Measurements from ENCODE around the gene TENT5C. TPM values are rescaled to one million over a fixed set of nuclear protein-coding genes. Genes with fewer than 3 reads are reported as not detected.

Gene TENT5C
- total and polyA plus RNA-seq, 10 of the 15 experiments (the other 5 are each of a cell fraction or from before 2014, with no cell fraction given) = 0.19 to 2.4 (median 0.78) TPM

- no peak for DNase-seq (ENCODE audit: low read depth, low spot score)
- 67% methylated on average over 5 of the region's 5 CpGs for WGBS (ENCODE audit: insufficient coverage, insufficient replicate concordance, low lambda C conversion rate, missing lambda C conversion rate)
- CTCF ChIA-PET = interaction anchor here (2.1 to 2.6 kb wide), 2 partner anchors 11 to 131 kb away, joined by 5 to 16 read pairs; no protein-coding TSS in a partner anchor
Observed at GRCh38 chr1:117665556-117666270, 59.9 kb downstream of the TENT5C start.

DNA sequence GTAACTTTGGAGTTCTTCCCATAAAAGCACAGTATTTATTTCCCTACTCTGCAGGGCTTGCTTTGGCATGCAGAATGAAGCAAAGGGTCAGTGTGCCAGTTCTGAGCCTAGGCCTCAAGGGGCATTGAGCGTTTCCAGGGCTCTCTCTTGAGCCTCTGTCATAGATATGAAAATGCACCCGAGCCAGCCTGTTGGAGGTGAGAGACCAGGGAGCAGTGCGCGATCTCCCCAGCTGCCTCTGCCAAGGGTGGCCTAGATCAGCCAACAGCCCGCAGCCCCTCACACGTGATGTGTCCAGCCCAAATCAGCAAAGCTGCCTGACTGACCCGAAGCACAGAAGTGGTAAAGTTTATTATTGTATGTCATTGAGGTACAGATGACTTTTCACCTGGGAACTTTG lies 63.7 kb downstream of the TENT5C start:
- peaks cover 4 to 15% of the 10 kb centered on the region in 2 experiments for H3K27me3 ChIP-seq (replicated peaks in 1 of 2; ENCODE audit: control insufficient read depth in 2 of 2, insufficient read depth in 2 of 2, low read length in 1 of 2)
- H3K9ac ChIP-seq (ENCODE audit: control insufficient read depth, insufficient read depth, low read length) = no peak overlapping the region
- H3K36me3 ChIP-seq (ENCODE audit: control insufficient read depth in 2 of 2, insufficient read depth in 2 of 2, low read length in 1 of 2) = no peaks in the 10 kb centered on the region
- H3K4me3 ChIP-seq = no peak overlapping the region
- no peak overlapping the region for H3K27ac ChIP-seq (ENCODE audit: control insufficient read depth, insufficient read depth)
- no peak for FAIRE-seq
- ChIA-PET RAD21 (ENCODE audit: unreplicated experiment) (no interaction called here), POLR2A (interaction anchor here (0.6 kb wide), 1 partner anchor 1563 kb away, joined by 3 read pairs; no protein-coding TSS in a partner anchor), SMC1A (ENCODE audit: uncharacterized antibody, unreplicated experiment) (interaction anchor here (1.5 kb wide), 1 partner anchor 134 kb away, joined by 6 read pairs; no protein-coding TSS in a partner anchor), CTCF (interaction anchor here (0.7 to 11.7 kb wide), 2 partner anchors 135 to 282 kb away, joined by 3 to 151 read pairs; no protein-coding TSS in a partner anchor)
- no peaks in the 10 kb centered on the region for H3K9me3 ChIP-seq (replicated peaks; ENCODE audit: control insufficient read depth, insufficient read depth, low read length)
- no peak for DNase-seq (ENCODE audit: low read depth, low spot score)
- intact Hi-C loops (cut with micrococcal nuclease; ENCODE audit: unreplicated experiment) = no loop called here
- no peak overlapping the region for H2AFZ ChIP-seq (ENCODE audit: control insufficient read depth, low read depth, low read length)
- H3K4me2 ChIP-seq (ENCODE audit: control insufficient read depth, insufficient read depth) = no peak overlapping the region
- H4K20me1 ChIP-seq (ENCODE audit: control insufficient read depth, insufficient read depth) = no peaks in the 10 kb centered on the region
- WGBS (ENCODE audit: insufficient coverage, insufficient replicate concordance, low lambda C conversion rate, missing lambda C conversion rate) = 69% methylated on average over 7 of the region's 7 CpGs
- no peak for ATAC-seq
- no TSS peak for BruUV-seq (replicated peaks)
- H3K4me1 ChIP-seq (ENCODE audit: control insufficient read depth, insufficient read depth, low read length) = peaks cover 24% of the 10 kb centered on the region
- in situ Hi-C loops (cut with MboI) = loop anchor here (25.0 kb wide), 1 partner anchor 1107 kb away; the partner anchor contains the start of gene CD58
- no peaks in the 10 kb centered on the region for H3K79me2 ChIP-seq (ENCODE audit: control insufficient read depth, insufficient read depth, low read length)
- TF ChIP-seq SMARCA5 (IDR thresholded peaks at IDR 0.05) (no peak), TCF7 (IDR thresholded peaks at IDR 0.05; ENCODE audit: borderline replicate concordance) (no peak), CHD4 (IDR thresholded peaks at IDR 0.05) (no peak), JUND (IDR thresholded peaks at IDR 0.05; ENCODE audit: low read depth, low read length) (no peak), BCLAF1 (IDR thresholded peaks at IDR 0.05) (no peak), E4F1 (IDR thresholded peaks at IDR 0.05; ENCODE audit: borderline replicate concordance, partially characterized antibody) (no peak)
- TF ChIP-seq, protein P1, sequence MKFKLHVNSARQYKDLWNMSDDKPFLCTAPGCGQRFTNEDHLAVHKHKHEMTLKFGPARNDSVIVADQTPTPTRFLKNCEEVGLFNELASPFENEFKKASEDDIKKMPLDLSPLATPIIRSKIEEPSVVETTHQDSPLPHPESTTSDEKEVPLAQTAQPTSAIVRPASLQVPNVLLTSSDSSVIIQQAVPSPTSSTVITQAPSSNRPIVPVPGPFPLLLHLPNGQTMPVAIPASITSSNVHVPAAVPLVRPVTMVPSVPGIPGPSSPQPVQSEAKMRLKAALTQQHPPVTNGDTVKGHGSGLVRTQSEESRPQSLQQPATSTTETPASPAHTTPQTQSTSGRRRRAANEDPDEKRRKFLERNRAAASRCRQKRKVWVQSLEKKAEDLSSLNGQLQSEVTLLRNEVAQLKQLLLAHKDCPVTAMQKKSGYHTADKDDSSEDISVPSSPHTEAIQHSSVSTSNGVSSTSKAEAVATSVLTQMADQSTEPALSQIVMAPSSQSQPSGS (IDR thresholded peaks at IDR 0.05; ENCODE audit: low read length) = no peak

More at GRCh38 chr1:117665556-117666270, 59.9 kb downstream of the TENT5C start:
- Histone ChIP-seq H2AFZ (ENCODE audit: control insufficient read depth, low read depth, low read length) (no peak overlapping the region), H3K79me2 (ENCODE audit: control insufficient read depth, insufficient read depth, low read length) (no peaks in the 10 kb centered on the region), H3K9ac (ENCODE audit: control insufficient read depth, insufficient read depth, low read length) (no peak overlapping the region), H3K27ac (ENCODE audit: control insufficient read depth, insufficient read depth) (no peak overlapping the region; the same call in 1 of the 2 replicates), H3K9me3 (replicated peaks; ENCODE audit: control insufficient read depth, insufficient read depth, low read length) (peaks cover 18% of the 10 kb centered on the region; the same call in 2 of the 3 replicates), H4K20me1 (ENCODE audit: control insufficient read depth, insufficient read depth) (no peaks in the 10 kb centered on the region), H3K4me2 (ENCODE audit: control insufficient read depth, insufficient read depth) (peak overlapping the region; percentile 50), H3K27me3 (replicated peaks in 1 of 2; ENCODE audit: control insufficient read depth in 2 of 2, insufficient read depth in 2 of 2, low read length in 1 of 2) (peaks cover 4 to 6% of the 10 kb centered on the region in 2 experiments; a peak in 3 of 4 replicates), H3K36me3 (ENCODE audit: control insufficient read depth in 2 of 2, insufficient read depth in 2 of 2, low read length in 1 of 2) (no peaks in the 10 kb centered on the region), H3K4me1 (ENCODE audit: control insufficient read depth, insufficient read depth, low read length) (peaks cover 29% of the 10 kb centered on the region), H3K4me3 (no peak overlapping the region)
- BruUV-seq (replicated peaks) = no TSS peak
- ATAC-seq (no peak), FAIRE-seq (no peak)
- intact Hi-C loops (cut with micrococcal nuclease; ENCODE audit: unreplicated experiment) = loop anchor here (2.0 kb wide), 1 partner anchor 61 kb away; no protein-coding TSS in a partner anchor
- in situ Hi-C loops (cut with MboI) = loop anchor here (25.0 kb wide), 1 partner anchor 1103 kb away; the partner anchor contains the start of gene CD58
- RAD21 ChIA-PET (ENCODE audit: unreplicated experiment) = interaction anchor here (1.4 to 1.7 kb wide), 2 partner anchors 10 to 131 kb away, joined by 4 to 5 read pairs; no protein-coding TSS in a partner anchor
- SMC1A ChIA-PET (ENCODE audit: uncharacterized antibody, unreplicated experiment) = no interaction called here
- TF ChIP-seq BRCA1 (IDR thresholded peaks at IDR 0.05; ENCODE audit: low read depth, low read length) (no peak), RUNX3 (IDR thresholded peaks at IDR 0.05; ENCODE audit: low read length) (0 out of 2 replicates have a peak, but pooled peaks have one; percentile 17)
- POLR2A ChIA-PET = interaction anchor here (0.7 to 3.4 kb wide), 3 partner anchors 11 to 1990 kb away, joined by 4 to 13 read pairs (median 4); partner anchors contain the start of gene TTF2

Data from GM12878 (cell line).